GM12874 (cell line): ENCODE data around the gene SCTR.

Experiments
- CTCF ChIP-seq: IDR thresholded peaks from 2 replicates; pipeline ENCODE4 v1.5.1; 2011; ENCODE audit warnings: low read depth, mild to moderate bottlenecking, control low read depth, low read length, moderate library complexity; ENCODE audit not compliant: insufficient read depth

SCTR gene

DNA sequence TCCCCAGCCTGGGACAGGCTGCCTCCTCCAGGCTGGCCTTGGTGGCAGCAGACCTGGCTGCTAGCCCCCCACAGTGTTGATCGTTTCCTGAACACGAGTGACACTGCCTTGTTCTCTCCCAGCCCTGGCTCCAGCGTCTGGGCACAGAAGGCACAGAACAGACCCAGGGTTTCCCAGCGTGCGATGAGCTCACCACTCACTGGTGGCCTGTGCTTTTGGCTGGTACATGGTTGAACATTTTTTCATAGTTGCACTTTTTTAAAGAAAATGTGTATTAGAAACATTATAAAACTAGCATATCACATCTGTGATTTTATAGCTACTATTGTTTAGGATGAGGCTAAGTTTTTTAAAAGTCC is 40.9 kb downstream of the SCTR start:
- TF ChIP-seq CTCF = no peak

- TF ChIP-seq CTCF = no peak
Observed at GRCh38 chr2:119482481-119483394, 41.5 kb downstream of the SCTR start.

DNA sequence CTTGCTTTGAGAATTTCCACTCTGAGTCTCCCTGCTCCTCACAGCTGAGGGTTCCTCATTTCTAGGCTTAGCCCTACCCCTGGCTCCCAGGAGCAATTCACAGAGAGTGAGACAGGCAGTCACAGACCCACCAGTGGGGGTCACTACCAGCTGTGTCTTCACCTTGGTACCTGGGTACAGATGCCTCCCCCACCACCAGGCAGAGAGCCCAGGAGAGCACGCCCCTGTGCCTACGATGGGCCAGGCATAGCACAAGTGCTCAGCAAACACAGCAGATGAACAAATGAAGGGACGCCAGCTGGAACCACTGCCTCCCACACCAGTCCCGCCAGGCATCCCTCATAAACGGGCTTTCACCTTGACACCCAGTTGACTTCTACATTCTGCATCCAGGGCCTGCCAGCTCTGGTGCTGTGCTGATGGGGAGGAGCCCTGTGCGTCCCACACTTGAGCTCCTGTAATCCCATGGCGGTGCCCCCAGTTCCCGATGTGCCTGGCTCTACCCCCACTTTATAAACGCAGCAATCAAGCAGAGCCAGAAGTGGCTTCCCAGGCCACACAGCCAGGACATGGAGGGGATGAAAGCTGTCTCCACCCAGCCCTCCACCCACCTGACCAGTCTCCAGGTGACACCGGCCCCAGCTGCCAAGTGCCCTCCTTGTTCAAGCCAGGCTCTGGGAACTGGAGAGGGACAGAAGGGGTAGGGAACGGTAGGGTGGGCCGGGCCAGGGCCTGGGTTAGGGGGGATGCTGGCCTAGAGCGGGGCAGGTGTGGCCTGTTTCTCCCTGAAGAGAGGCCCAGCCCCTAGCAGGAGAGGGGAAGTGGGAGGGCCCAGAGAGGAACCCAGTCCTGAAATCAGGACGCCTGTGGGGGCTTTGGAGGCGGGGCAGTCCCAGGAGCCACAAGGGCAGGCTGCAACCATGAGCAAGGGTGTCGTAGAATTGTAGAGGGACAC is 42.5 kb downstream of the SCTR start:
- no peak for TF ChIP-seq CTCF

GRCh38 chr2:119480718-119481142 is 43.6 kb downstream of the SCTR start:
- no peak for TF ChIP-seq CTCF

GRCh38 chr2:119480184-119480583 is 44.1 kb downstream of the SCTR start:
- no peak for TF ChIP-seq CTCF

- no peak for TF ChIP-seq CTCF
Observed at GRCh38 chr2:119478978-119479295, 45.3 kb downstream of the SCTR start.
